HG03342 (cell line): ENCODE measurements around the gene TRIB2.

ENCODE experiments used
- ATAC-seq: cut with Tn5 transposase; IDR thresholded peaks from one replicate; pipeline ENCODE4 v1.9.1; 2021; ENCODE audit warnings: mild to moderate bottlenecking, moderate library complexity; ENCODE audit not compliant: unreplicated experiment

Gene TRIB2

DNA sequence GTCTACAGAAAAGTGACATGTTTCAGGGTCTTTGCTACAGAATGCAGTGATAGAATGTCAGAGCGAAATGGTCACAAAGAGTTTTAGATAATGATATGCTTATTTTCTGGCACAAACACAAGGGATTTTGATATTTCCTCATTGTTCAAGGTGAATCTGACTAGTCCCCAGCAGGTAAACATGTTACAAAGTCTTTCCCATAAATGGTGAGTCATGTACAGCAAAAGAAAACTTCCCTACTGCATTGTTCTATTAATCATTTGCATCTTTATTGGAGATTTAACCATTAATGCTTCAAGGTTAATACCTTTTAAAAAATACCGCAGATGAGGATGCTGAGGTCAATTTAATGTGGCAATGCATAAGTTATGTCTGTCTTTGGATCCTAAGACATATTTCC is 19.1 kb upstream of the TRIB2 start:
- no peak for ATAC-seq

DNA sequence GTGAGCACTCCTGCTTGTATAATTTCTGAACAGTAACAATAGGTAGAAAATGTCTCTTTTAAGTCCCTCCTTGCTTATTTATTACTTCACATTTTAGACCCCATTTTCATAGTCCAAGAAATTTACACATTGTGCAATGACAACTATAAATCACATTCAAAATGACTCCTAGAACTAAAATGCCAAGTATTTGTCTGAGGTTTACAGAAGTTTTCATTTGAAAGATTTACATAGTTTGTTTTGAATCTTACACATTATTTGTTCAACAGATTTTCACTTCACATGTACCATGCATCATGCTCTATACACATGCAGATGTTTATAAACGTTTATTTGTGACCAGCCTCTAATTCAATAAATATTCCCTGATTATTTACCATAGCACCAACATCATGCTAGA is 15.7 kb upstream of the TRIB2 start:
- no peak for ATAC-seq

DNA sequence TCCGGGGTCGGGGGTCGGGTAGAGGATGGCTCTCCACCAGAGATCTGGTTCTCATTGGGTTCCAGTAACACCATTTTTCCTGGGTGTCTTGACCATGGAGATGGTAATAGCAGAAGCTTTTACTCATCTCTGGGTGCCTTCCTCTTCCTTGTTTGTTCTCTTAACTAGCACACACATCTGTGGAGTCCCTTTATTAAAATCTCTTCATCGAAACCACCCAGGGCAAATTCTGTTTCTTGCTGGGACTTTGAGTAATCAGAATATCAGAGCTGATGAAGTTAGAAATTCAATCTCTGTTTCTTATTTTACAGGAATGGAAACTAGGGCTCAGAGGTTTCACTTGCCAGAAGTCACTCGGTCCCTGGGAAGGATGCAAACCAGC is 15.0 kb upstream of the TRIB2 start:
- ATAC-seq = no peak

DNA sequence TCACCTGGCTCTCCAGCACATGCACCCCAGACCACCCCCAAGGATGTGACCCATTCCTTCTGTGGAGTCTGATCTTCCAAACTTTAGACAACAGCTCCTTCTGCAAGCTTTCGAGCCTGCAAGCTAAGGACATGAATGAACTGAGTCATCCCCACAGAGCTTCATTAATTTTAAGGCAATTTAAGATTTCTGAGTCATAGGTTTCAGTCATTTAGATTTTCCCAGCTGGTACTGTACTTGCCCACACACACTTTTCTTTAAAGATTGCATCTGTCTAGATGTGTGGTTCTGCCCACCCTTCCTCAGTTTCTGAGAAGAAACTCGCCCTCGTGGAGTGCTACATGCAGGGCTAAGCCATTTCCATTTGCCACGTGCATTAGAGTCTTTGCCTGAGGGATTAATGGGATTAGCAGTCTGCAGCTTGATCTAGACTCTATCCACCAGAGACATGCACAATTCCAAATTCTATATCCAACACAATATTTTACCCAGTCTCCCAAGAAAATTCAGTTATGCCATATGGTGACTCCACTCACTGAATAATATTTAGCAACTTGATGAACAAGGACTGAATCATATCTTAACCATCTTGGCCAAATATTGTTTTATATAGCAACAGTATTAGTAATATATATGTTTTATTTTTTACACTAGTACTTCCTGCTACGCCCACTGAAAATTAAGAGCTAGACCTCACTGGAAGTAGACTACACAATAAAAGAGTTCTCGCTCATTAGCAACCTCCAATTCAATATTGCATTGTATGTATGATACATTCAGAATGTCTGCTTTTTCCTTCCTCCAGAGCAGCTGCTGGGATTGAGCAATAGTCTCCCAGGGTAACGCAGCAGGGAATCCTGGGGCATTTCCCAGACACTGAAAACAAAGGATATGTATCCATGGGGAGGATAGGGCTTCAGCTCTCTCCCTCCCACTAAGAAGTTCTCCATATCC is 14.3 kb upstream of the TRIB2 start:
- no peak for ATAC-seq

DNA sequence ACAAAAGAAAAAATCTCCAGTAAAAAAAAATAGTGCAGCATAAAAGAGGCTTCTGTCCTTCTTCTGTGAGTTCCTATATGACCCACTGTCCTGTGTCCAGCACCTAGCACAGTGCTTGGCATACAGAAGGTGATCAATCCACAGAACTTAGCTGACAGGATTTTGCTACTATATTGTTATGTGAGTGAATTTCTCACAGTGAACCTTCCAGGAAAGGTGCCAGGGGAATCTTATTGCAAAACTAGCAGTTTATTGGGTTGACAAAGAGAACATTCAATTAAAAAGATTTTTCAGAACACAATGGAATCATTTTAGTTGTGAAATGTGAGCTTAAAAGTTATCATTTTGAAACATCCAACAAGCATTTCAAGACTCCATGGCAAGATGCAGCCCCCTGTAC is 12.4 kb upstream of the TRIB2 start:
- no peak for ATAC-seq

DNA sequence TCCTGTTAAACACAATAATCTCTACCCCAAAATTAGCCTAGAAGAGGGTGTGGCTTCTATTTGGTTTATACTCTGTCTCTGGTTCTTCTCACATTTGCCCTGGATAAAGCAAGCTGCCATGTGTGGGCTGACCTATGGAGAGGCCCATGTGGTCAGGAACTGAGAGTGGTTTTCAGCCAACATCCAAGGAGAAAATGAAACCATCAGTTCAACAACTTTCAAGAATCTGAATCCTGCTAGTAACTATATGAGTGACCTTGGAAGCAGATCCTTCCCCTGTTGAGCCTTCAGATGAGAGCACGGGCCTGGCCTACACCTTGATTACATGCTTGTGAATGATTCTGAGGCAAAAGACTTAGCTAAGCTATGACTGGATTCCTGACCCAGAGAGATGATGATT is 11.5 kb upstream of the TRIB2 start:
- ATAC-seq = no peak

DNA sequence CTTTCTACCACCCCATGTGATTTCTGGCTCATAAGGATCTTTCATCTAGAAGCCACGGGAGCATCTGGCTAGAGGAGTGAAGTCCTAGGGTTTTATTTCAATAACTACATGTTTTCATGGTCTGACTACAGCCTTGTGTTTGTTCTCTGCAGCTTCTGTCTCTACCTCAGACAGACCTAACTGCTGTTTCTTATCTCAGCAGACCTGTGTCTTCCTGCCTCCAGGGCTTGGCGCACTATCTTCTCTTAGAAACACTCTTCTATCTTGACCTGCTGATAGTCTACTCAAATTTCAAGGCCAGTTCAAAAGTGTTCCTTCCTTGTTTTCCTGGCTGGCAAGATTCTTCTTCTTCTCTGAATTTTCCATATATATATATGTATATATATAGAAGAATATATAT is 11.0 kb upstream of the TRIB2 start:
- no peak for ATAC-seq

DNA sequence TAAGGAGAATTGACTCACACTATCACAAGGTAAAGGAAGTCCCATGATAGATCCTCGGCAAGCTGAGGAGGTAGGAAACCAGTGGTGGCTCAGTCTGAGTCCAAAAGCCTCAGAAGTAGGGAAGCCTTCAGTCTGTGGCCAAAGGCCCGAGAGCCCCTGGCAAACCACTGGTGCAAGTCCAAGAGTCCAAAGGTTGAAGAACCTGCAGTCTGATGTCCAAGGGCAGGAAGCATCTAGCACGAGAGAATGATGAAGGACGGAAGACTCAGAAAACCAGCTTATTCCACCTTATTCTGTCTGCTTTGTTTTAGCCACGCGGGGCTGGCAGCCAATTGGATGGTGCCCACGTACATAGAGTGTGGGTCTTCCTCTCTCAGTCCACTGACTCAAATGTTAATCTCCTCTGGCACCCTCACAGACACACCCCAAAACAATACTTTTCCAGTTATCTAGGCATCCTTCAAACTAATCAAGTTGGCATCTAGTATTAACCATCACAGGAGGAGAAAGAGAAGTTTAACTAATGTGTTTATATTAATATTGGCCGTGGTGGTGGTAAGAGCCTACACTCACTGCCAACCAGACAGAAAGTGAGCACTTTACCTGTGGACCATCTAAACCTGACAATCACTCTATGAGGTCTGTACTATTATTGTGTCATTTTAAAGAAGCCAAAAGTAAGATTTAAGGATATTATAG is 8.1 kb upstream of the TRIB2 start:
- no peak for ATAC-seq

DNA sequence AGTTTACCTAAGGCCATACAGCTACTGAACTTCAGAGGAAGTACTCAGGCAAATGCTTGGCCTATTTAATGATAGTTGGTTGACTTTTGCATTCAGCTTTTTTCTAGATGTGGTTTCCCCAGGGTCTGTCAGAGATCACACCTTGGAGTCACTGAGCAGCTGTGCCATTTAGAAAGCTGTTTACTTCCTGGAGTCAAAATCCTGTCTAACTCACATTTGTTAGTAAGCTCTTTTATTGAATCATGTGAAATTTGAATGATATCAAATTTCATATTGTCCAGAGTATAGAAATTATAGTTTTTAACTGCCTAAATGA is 7.6 kb upstream of the TRIB2 start:
- no peak for ATAC-seq

DNA sequence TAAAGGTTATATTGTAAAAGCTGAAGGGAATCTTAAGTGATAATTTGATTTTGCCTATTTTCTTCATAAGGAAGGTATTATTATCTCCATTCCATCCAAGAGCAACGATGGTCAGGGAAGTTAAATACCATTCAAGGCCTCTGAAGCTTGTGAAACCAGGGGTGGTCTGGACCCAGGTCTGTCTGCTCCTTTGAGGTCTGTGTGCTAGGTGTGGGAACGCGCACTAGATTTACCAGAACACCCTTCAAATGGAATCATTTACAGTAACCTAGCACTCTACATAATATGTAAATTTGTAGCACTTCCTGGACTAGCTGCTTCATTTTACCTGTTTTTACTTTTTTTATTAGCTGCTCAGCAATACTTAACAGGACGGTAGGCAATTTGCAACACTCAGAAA is 6.4 kb upstream of the TRIB2 start:
- ATAC-seq = no peak

DNA sequence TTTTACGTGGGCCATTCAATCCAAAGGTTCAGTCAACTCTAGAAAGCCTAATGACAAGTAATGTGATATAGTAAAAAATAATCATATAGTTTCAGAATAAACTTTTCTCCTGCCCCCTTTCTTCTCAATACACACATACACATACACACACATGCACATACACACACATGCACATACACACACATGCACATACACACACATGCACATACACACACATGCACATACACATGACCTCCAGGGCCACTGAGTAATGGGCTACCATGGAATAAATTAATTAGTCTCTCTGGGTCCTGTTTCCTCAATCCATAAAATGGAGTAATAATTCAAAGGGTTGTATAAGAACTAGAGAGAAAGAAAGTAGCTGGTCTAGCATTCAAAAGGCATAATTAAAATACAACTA is 5.4 kb upstream of the TRIB2 start:
- no peak for ATAC-seq

DNA sequence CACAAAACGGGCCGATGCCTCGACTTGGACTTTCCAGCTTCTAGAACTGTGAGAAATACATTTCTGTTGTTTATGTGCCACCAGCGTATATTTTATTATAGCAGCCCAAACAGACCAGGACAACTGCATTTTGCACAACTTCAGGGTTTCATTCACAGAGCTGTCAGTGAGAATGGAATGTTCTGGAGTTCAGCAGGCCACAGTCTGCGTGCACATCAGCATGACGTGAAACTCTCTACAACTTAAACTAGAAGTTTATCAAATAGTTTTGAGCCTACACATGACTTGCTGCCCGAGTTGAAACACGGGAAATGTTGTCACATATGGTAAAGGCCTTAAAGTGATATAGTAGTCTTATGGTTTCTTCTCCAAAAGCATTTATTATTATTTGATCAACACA is 3.9 kb upstream of the TRIB2 start:
- no peak for ATAC-seq

DNA sequence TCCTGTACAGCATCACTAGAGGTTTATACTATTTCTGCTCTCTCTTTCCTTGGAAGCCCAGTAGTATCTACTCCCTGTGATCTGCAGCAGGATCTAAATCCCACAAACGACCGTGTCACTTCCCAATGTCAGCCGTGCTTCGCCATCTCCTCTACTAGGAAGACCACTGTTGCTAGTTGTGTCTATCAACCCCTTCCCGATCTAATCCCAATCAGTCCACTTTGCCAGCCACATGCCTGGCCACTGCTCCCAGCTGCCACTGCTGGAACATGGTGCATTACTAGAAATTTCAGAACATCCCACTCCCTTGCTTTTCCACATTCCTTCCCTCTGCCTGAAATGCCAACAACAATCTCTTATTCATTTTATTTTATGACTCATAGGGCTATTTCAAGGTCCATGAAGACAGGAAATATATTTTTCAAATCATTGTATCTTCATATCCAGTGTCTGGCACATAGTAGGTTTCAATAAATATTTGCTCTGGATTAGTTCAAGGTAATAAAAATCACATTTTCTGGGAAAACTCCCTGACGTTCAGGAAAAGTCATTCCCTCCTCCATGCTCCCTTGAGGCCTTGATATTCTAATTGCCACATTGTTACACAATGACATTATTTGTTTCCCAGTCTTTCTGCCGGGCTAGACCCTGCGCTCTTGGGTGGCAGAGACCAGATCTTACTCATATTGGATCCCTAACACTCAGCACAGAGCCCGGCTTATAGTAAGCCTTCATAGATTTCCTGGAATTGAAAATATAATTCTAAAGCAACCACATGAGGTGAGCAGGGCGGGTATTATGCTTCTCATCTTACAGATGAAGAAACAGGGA is 2.1 kb upstream of the TRIB2 start:
- ATAC-seq = no peak

DNA sequence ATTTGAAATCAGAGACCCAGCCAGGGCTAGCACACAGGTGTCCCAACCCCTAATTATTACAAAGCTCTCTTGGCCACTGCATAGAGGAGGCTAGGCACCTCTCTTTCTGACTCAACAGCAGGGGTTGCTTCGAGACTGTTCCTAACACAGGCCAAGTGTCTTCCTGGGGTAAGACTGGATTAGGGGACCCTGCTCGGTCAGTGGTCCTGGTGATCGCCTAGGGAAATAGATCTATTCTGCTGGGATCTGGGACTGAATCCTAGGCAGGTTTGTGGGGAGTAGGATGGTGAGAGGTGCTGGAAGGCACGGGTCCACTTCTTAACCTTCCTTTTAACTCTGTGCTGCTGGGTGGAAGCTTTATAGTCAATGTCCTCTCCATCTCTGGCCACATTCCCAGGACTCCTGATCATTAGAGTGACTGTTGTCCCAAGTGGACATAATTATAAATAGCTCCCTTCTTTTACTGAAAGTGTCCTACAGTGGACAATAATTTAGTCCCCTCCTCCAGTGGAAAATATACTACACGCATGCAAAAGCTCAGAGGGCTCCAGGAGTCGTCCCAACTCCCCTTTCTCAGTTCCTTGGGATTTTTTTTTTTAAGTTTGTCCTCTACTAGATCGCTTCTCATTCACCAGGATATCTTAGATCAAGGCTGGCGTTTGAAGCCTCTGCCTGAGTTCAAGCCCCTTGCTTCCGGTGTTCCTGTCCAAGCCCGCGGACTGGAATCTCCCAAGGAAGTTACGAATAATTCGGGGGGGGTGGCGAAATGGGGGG is 1.3 kb upstream of the TRIB2 start:
- ATAC-seq = no peak

DNA sequence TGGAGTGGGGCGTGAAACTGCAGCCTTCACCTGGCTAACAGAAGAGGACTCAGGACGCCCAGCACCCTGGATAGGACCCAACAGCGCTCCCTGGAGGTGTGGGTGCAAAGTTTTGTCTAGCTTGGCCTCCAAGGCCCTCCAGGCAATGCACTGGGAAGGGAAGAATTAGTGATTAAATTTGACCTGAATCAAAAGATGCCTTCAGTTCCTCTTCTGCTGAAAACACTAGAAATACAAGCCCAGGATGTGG is 779 bp upstream of the TRIB2 start:
- peak; percentile 35 for ATAC-seq

DNA sequence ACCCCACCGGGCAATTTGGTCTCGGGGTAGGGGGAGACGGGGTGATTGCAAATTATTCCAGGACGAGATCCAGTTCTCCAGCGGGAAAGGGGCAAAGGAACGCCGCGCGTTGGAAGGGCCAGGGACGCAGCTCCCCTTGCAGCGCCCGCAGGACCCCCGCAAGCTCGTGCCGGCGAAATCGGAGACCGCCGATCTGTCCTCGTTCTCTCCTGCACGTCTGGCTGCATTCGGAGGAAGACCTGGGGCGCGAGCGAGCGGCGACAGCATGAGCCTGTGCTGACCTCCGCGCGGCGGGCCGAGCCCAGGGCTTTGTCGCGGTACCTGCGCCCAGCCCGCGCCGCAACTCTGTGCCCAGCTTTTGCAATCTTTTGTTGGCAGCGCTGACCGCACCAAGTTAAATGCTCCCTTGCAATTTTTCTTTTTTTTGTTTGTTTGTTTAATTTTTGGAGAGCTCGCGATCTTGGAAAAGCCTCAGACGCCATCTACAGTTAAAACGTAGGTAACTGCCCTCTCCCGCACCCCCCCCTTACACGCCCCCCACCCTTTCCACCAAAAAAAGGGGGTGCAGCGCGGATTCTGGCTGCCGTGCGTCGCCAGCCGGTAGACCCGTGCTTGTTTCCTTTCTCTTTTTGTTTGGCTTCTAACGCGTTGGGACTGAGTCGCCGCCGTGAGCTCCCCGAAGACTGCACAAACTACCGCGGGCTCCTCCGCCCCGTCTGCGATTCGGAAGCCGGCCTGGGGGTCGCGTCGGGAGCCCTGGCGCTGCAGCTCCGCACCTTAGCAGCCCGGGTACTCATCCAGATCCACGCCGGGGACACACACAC is 667 bp downstream of the TRIB2 start:
- ATAC-seq = no peak

DNA sequence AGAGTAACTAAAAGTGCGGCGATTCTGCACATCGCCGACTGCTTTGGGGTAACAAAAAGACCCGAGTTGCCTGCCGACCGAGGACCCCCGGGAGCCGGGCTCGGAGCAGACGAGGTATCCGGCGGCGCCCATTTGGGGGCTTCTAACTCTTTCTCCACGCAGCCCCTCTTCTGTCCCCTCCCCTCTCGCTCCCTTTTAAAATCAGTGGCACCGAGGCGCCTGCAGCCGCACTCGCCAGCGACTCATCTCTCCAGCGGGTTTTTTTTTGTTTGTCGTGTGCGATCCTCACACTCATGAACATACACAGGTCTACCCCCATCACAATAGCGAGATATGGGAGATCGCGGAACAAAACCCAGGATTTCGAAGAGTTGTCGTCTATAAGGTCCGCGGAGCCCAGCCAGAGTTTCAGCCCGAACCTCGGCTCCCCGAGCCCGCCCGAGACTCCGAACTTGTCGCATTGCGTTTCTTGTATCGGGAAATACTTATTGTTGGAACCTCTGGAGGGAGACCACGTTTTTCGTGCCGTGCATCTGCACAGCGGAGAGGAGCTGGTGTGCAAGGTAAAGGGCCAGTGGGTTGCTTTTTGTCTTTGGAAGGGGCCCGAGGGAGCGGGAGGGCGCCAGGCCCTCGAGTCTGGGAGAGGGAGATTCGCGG is 1.4 kb downstream of the TRIB2 start:
- no peak for ATAC-seq

DNA sequence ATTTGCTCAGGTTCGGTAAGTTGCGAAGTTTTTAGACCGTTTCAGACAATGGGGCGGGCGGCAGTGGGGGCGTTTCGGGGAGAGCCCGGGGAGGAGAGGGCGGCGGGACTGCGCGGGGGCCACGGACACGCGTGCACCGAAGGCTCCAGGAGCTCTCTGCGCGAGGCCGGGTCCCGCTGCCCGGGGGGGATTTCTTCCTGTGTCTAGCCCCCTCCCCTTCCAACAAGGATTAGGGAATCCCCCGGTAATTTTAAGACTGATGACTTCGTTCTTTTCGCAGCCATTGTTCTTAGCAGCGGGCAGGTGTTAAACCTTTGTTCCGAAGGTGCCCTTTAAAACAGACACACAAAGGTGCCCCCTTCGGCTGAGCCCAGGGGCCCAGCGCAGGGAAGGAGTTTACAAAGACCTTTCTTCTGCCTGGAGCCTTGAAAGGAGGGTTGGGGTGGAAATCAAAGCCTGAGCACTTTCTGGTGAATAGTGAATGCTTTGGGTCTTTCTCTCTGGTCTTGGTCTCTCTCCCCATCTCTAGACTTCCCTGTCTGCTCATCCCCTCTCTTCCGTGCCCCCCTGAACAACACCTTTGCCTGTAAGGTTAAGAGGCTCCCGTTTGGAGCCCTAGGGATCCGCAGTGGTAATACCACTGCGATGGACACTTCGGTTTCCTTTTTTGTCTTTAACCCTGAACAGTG is 2.1 kb downstream of the TRIB2 start:
- no peak for ATAC-seq
